HG02678 (cell line): Measurements from ENCODE around the gene CBX2.
"Not testable (repeated sequence)": the region's sequence is repeated elsewhere in the genome, so short reads cannot be mapped to it uniquely, and the experiment has no call there.

Source experiments
- ATAC-seq: cut with Tn5 transposase; IDR thresholded peaks from one replicate; pipeline ENCODE4 v1.9.1; 2021; ENCODE audit warnings: mild to moderate bottlenecking, moderate library complexity; ENCODE audit not compliant: unreplicated experiment

CBX2 gene

DNA sequence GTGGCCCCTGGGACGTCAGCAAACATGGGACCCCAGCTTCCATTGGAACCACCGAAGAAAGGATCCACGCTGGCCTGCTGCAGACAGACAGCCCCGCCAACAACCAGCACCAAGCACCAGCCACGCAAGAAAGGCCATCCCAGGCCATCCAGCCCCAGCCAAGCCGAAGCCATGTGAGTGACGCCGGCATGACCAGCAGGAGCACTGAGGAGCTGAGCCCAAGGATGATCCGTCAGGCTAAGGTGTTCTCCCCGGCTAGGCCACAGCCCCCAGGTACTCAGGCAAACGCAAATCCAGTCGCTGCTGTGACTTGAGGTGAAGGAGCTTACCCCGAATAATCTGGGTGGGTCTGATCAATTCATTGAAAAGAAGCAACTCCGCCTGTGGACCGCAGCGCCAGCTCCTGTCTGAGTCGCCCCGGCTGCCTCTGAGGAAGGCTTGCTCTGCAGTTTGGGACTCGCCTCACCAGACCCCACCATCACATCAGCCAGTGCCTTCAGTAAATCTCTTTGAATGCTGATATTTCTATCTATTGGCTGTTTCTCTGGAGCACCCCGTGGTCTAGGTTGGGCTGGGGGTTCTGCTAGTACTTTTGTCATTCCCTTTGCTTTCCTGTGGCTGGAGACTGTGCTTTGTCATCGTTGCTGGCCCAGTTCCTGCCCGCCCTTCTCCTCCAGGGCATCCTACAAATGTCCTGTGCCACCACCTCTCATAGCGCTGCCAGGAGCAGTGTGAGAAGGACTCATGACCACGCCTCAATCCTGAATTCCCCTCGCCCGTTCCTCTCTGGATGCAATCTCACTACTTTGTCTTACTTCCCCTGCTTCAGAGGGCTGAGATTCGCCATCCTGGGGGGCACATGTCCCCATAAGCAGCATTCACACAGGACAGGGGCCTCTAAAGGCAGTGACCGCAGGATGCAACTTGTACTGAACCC is 8.1 kb upstream of the CBX2 start:
- ATAC-seq, result no peak

DNA sequence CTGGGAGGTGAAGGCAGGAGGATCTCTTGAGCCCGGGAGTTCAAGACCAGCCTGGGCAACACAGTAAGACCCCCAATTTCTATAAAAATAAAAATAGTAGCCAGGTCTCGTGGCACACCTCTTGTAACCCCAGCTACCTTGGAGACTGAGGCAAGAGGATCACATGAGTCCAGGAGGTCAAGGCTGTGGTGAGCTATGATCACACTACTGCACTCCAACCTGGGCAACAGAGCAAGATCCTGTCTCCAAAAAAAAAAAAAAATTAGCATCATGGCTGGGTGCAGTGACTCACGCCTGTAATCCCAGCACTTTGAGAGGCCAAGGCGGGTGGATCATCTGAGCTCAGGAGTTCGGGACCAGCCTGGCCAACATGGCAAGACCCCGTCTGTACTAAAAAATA is 6.7 kb upstream of the CBX2 start:
- ATAC-seq, result no peak

DNA sequence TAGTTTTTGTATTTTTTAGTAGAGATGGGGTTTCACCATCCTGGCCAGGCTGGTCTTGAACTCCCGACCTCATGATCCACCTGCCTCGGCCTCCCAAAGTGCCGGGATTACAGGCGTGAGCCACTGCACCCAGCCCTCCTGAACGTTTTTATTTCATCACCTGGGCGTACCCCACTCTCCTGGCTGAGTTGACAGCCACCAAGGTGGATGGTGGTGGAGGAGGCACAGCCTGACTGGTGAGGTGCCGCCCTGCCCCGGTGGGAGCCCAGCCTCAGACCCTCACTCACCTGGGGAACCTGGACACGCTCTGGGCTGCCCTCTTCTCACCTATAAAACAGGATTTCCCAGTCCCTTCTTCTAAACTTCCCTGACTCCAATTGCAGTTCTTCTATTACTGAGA is 5.2 kb upstream of the CBX2 start:
- ATAC-seq, result not testable (repeated sequence)

DNA sequence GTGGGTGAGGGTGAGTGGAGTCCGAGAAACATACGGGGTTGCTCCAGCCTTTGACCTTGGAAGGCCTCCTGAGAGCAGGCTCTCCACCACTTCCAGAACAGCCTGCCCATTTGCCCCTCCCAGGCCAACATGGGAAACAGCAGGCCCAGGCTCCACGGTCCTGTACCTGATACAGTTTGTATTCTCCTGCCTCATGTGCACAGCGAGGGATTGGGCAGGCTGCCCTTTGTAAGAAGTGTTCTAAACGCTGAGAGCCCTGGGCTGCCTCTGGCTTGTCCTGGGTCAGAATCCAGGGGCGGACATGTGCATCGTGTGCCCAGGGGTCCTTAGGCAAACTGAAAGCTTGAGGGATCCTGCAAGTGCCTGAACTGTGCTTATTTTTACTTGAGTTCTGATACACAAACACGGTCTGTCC is 3.4 kb upstream of the CBX2 start:
- ATAC-seq, result no peak

DNA sequence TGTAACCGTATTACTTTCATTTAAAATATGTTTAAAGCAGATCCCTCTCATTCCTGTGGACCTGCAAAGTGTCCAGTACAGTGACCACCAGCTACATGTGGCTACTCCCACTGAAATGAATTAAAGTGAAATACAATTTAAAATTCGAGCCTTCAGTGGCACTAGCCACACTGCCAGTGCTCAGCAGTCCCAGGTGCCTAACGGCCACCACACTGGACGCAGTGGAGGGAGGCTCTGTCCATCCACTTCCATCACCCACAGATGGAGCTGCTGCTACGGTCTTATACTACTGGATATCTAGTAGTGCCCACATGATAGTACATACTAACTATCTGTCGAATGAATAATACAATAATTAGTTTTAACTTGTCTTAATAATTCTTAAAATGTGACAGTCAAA is 2.3 kb upstream of the CBX2 start:
- ATAC-seq, result no peak

DNA sequence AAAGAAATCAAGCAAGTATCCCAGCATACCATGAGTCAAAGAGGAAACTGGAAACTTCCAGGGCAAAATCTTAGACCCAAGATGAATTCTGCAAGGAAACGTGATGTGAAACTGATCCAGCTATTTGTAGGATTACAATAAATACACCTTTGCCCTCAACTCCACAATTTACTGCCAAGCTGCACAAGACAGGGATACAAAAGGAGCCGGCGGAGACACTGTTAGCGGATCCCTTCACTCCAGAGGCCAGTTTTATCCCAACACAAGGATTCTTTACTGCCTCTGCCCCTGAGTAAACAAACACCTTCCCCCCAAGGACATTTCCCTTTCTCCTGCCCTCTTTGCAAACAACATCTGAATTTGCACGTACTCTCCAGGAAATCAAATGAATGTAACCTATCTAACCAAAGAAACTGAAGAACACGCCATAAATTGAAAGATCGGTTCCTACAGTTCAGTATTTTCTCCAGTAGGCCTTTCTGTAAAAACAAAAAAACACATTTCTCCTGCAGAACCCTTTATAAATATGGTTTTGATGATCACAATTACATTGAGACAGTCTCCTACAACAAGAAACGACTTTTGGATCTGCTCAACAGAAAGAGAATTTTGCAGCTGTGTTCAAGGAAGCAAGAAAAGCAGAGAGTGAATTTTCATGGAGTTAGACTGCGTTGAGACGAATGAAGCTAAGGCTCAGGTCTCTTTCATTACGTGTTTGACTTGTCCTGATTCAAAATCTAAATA is 1.4 kb upstream of the CBX2 start:
- ATAC-seq, result no peak

DNA sequence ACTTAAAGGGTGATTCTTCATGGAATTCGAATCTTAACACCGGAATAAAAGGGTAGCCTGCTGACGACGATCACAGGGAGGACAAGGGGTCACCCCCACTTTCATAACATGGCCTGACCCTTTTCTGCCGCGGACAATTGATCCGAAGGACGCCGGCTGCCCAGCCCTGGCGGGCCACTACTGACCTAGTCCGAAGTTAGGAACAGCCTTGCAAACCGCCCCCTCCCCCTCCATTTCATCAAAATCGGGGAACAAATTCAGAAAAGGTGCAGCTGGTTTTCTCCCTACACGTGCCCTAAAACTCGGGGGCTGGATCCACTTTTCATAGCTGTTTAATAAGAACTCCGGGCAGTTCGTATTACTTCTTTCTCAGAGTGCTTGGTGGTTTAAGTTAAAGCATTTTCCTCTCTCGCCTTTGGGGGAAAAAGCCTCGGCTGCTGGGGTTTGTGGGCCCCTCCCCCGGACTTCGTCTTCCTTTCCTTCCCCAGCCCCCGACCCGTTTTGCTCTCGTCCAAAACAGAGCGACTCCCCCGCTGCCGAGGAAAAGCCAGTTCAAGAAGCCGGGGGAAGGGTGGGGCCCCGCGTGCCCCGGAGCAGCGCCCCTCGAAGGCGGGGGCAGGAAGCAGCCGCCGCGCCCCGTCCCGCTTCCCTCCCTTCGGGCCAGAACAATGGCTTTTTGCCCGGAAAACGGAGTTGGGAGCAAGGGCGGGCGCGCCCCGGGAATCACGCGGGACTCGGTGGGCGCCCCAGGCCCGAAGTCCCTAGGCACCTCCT is 641 bp upstream of the CBX2 start:
- ATAC-seq, result no peak

DNA sequence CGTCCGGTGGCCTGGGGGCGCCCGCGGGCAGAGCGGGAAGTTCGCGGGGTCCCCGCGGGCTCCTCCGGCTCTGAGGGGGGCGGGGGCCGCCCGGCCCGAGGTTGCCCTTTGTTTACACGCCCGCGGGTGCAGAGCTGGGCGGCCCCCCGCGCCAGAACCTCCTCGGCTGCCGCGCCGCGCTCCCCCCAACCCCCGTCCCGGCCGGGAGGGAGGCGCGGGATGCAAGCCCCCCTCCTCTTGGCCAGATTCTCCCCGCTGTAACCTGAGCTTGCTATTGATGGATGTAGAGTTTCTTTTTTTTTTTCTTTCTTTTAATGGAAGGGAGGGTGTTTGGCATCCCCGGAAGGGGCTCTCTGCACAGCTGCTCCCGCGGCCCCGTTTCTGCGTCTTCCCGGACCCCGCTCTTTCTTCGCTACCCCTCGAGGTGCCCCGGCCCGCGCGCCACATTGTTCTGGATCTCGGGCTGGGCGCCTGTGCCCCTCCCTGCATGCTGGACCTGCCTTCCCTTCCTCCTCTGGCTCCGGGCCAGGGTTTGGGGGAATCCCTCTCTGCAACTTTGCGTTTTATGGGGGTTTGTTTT is 646 bp downstream of the CBX2 start:
- ATAC-seq, result no peak

DNA sequence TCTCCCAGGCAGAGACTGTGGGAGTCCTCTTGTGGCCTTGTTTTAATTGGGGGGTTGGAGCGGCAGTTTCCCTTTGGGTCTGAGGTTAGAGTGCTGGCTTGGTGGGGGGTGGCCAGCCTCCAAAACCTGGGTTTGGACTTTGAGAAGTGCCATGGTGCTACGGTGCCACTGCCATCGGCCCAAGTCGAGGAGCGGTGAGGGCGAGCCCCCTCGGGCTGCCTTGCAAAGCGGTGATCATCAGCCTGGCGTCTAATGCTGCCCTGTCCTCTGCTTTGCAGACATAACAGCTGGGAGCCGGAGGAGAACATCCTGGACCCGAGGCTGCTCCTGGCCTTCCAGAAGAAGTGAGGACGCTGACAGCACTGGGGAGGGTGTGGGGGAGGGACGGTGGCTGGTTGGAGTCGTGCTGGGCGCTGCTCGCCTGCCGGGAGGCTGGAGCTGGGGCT is 1.2 kb downstream of the CBX2 start:
- no peak for ATAC-seq

DNA sequence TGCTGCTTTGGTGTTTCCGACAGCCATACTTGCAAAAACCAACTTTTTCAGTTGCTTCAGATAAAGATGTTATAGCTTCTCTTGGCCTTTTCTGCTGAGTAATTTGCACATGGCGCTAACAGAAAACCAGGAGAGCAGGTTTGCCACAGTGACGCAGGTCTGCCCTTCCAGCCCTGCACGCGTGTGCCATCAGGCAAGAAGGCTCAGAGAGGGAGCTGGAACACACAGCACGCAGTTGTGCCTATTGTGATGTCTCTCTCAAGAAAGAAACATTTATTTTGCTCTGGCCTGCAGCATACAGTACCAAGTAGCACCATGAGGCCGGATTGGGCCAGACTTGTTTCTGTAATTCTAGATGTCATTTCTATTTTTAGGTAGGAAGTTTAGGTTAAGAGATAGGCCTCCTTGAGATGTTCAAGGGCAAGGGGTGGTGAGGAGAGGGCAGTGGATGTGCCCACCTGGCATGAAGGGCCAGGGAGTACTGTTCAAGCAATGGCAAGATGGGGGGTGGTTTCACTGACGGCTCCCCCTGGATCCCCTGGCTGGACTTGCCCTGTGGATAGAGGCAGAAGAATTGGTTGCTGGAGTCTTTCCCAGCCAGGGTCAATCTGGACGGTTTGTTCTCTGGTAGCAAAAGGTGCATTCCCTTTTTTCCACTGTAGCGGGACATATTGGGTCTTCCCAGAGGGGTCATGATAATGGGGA is 1.9 kb downstream of the CBX2 start:
- no peak for ATAC-seq

DNA sequence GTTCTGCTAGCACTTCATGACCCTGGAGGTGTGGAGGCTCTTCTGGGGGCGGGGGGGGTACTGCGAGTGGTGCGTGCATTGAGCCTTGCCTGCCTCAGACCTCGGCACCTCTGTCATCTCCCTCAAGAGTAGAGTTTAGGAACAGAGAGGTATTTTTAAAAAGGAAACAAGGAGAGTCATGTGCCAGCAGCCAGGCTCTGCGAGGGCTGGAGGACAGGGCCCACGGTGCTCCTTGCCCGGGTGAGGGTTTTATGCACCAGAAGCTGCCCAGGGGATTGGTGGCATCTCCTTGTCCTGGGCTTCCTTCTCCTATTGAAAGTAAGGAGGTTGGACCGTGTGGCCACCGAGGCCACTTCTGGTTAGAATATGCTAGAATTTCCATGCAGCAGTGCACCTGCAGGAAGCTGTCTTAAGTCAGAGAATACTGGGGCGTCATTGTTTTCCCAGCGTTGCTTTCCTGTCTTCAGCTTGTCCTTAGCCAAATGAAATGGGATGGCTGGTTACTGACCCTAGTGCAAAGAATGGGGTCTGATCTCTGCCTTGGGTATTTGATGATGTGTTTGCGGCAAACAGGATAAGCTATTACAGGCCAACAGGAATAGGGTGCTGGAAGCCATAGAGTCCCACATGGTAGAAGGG is 3.2 kb downstream of the CBX2 start:
- ATAC-seq, result no peak

DNA sequence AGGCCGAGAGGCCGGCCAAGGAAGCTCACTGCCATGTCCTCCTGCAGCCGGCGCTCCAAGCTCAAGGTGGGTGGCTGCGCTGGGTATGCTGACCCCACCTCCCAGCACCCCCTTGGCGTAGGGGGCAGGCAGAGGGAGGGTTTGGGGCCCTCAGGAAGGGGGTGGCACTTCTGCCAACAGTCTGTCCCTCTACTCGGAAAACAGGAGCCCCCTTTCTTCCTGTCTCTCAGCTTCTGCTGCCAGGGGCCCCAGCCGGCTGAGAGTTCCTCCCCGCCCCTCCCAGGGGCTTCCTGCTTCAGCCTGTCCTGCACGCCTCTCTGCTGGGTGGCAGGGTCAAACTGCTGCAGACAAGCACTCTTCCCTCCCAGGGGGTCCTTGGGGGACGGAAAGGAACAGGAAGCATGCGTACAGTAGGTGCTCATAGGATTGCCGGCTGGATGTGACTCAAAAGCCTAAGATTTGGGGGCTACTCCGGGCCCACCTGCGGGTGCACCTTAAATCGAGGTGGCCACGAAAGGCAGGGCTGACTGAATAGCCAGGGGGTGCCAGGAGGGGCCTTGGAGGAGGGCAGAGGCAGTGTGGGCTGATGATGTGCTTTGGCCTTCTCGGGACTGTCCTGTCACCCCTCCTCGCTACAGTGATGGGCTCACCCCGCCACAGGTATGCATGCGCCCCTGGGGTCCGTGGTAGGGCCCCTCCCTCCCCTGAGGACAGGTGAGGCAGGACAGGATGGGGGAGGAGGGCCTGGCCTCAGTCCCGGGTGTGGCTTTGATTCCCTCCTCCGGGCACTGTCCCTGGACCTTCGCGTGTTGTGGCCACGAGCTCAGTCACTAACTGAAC is 4.0 kb downstream of the CBX2 start:
- no peak for ATAC-seq

DNA sequence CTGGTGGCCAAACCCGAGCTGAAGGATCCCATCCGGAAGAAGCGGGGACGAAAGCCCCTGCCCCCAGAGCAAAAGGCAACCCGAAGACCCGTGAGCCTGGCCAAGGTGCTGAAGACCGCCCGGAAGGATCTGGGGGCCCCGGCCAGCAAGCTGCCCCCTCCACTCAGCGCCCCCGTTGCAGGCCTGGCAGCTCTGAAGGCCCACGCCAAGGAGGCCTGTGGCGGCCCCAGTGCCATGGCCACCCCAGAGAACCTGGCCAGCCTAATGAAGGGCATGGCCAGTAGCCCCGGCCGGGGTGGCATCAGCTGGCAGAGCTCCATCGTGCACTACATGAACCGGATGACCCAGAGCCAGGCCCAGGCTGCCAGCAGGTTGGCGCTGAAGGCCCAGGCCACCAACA is 5.9 kb downstream of the CBX2 start:
- ATAC-seq, result no peak

DNA sequence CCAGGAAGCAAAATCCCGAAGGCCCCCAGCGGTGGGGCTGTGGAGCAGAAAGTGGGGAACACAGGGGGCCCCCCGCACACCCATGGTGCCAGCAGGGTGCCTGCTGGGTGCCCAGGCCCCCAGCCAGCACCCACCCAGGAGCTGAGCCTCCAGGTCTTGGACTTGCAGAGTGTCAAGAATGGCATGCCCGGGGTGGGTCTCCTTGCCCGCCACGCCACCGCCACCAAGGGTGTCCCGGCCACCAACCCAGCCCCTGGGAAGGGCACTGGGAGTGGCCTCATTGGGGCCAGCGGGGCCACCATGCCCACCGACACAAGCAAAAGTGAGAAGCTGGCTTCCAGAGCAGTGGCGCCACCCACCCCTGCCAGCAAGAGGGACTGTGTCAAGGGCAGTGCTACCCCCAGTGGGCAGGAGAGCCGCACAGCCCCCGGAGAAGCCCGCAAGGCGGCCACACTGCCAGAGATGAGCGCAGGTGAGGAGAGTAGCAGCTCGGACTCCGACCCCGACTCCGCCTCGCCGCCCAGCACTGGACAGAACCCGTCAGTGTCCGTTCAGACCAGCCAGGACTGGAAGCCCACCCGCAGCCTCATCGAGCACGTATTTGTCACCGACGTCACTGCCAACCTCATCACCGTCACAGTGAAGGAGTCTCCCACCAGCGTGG is 6.5 kb downstream of the CBX2 start:
- no peak for ATAC-seq

DNA sequence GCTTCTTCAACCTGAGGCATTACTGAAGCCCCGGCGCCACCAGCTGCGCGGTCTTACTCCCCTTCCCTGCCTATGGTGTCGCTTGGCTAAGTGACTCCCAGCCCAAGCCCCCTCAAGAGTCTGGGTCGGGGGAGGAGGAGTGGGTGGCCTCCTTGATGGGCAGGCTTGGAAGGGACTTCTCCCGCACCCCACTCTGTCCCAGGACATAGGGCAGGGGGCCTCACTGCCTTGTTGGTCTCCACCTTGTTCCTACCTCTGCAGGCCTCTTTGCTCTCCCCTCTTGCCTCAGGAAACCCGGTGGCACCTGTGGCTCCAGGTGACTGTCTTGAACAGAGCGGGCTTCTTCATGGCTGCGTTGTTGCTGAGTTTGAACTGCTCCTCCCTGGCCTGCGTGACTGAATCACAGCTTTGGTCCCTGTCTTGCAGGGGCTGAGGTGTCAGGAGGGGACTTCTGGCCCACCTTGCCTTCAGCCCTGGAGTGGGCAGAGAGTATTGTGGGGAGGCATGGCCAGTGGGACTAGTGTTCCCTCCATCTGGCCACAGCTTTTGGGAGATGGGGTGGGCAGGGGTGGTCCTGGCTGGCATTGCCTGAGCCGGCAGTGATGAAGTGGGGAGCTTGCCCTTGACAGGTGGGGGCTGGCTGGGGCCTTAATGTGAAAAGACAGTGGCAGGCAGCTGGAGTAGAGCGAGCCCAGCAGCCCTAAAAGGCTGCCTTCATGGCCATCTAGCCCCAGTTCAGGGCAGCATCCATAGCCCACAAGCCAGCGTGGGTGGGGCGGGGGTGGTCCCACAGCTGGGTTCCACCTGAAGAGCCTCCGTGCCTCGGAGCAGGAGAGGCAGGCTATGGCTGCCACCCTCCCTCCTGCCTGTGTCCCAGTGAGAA is 7.3 kb downstream of the CBX2 start:
- ATAC-seq, result no peak

DNA sequence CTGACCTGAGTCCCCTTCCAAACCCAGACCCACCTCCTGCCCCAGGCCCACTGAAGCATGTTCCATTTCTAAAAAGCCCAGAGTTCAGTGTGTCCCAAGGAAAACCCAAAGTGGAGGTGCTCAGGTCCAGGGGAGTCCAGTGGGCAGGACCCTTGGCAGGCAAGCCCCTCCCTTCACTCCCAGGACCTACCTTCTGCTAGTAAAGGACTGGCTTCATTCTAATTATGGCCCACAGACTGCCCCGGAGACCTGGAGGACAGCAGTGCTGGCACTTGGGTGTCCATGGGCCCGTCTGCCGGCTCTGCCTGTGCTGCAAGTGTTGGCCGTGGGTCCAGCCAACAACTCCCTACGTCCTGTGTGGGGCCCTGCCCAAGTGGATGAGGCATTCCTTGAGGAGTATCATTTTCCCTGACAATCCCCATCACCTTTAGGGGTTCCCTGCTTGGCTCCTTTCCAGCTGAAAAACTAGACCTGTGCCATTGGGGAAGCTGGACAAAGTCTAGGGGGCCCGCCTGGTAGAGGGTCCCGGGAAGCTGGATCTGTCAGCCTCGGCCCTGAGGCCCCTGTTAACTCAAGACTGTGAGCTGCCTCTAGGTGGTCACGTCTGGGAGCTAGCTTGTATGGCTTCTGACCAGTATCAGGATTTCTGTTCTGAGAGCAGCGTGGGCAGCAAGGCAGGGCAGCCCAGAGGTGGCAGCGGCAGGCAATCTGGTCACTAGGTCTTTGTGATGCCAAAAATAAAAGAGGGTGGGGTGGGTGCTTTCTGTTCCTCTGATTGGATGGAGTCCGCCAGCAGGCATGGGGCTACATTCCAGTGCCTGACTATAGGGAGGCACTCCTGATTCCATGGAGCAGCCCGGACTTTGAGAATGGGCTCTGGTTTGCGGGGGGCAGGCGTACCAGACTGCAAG is 8.2 kb downstream of the CBX2 start:
- no peak for ATAC-seq
